H1 (cell line): Measurements from ENCODE around the gene ING1. TPM values are rescaled to one million over a fixed set of nuclear protein-coding genes. Genes with fewer than 3 reads are reported as not detected.

Experiments used
- CTCF ChIA-PET: fragments of 300-600 bp; sonication (Branson Sonifier 250); formaldehyde crosslinking; loops from one replicate; lab custom pipeline; 2021; ENCODE audit not compliant: partially characterized antibody; lab: Charles Lee
- POLR2A ChIA-PET: fragments of 300-600 bp; sonication (Branson Sonifier 250); formaldehyde crosslinking; loops from one replicate; lab custom pipeline; 2021; ENCODE audit warnings: inconsistent platforms; ENCODE audit not compliant: partially characterized antibody; lab: Charles Lee
- DNase-seq, 2 experiments: peaks; one replicate each; pipeline versions ENCODE4 v3.0.0 to v3.0.0-alpha.2; 2010 to 2022; ENCODE audit warnings: low spot score in 2 of 2, low read depth in 1 of 2, mixed read lengths in 1 of 2
- FAIRE-seq: peaks from 2 replicates; lab custom pipeline; 2011; peaks lifted over from hg19 to GRCh38; lab: Jason Lieb, UNC
- H2AFZ ChIP-seq: 2 replicates; pipeline ENCODE4 v1.8.1; 2012; ENCODE audit warnings: low read length, inconsistent platforms
- H2AK5ac ChIP-seq: 2 replicates; pipeline ENCODE4 v1.6.1; 2013; ENCODE audit warnings: low read depth, low read length
- H2BK120ac ChIP-seq: replicated peaks from 2 replicates; pipeline ENCODE3; 2013; ENCODE audit warnings: low read depth, low read length, inconsistent platforms
- H2BK12ac ChIP-seq: 2 replicates; pipeline ENCODE4 v1.6.1; 2013; ENCODE audit warnings: low read depth, low read length
- H2BK15ac ChIP-seq: 2 replicates; pipeline ENCODE4 v1.6.1; 2013; ENCODE audit warnings: low read length
- H2BK20ac ChIP-seq: 2 replicates; pipeline ENCODE4 v1.6.1; 2013; ENCODE audit warnings: low read length
- H2BK5ac ChIP-seq: 2 replicates; pipeline ENCODE4 v1.6.1; 2013; ENCODE audit warnings: low read depth, low read length
- H3K14ac ChIP-seq: 2 replicates; pipeline ENCODE4 v1.6.1; 2013; ENCODE audit warnings: inconsistent platforms; ENCODE audit not compliant: insufficient read length
- H3K18ac ChIP-seq: 2 replicates; pipeline ENCODE4 v1.6.1; 2013; ENCODE audit warnings: low read length; ENCODE audit errors: extremely low read depth
- H3K23ac ChIP-seq: 2 replicates; pipeline ENCODE4 v1.6.1; 2013; ENCODE audit warnings: inconsistent platforms; ENCODE audit not compliant: insufficient read length
- H3K23me2 ChIP-seq: 2 replicates; pipeline ENCODE4 v1.6.1; 2013; ENCODE audit warnings: low read depth, low read length
- H3K27ac ChIP-seq: 2 replicates; pipeline ENCODE4 v1.6.1; 2011; ENCODE audit warnings: low read depth, low read length, inconsistent platforms
- H3K27me3 ChIP-seq, 4 experiments: replicated peaks in 1 of 4; 1 replicate in 1 of 4; 2 replicates in 3 of 4; pipeline versions ENCODE4 v1.6.1 to v1.8.1; 2011 to 2013; ENCODE audit warnings: low read length in 3 of 4, mild to moderate bottlenecking in 3 of 4, inconsistent platforms in 2 of 4, mixed read lengths in 2 of 4, moderate library complexity in 1 of 4; ENCODE audit not compliant: control insufficient read depth in 3 of 4, insufficient read depth in 3 of 4; ENCODE audit errors: extremely low read depth in 1 of 4
- H3K36me3 ChIP-seq, 4 experiments: 2 replicates each; pipeline versions ENCODE4 v1.6.1 to v1.8.1; 2011 to 2013; ENCODE audit warnings: mild to moderate bottlenecking in 4 of 4, low read length in 3 of 4, moderate library complexity in 2 of 4, control low read depth in 1 of 4, inconsistent platforms in 1 of 4; ENCODE audit not compliant: insufficient read depth in 4 of 4, control insufficient read depth in 2 of 4
- H3K4ac ChIP-seq: replicated peaks from 2 replicates; pipeline ENCODE3; 2013; ENCODE audit warnings: low read length, low read depth, mixed read lengths, inconsistent platforms; ENCODE audit not compliant: insufficient read length
- H3K4me1 ChIP-seq, 4 experiments: replicated peaks in 1 of 4; 1 replicate in 1 of 4; 2 replicates in 3 of 4; pipeline versions ENCODE4 v1.6.1 to v1.8.1; 2011 to 2013; ENCODE audit warnings: low read length in 3 of 4, inconsistent platforms in 2 of 4, mixed read lengths in 1 of 4; ENCODE audit not compliant: insufficient read depth in 4 of 4, control insufficient read depth in 3 of 4
- H3K4me2 ChIP-seq, 2 experiments: 2 replicates each; pipeline versions ENCODE4 v1.6.1 to v1.8.1; 2011 to 2013; ENCODE audit warnings: low read depth in 2 of 2, low read length in 2 of 2, control low read depth in 1 of 2, inconsistent platforms in 1 of 2, mild to moderate bottlenecking in 1 of 2; ENCODE audit not compliant: insufficient read depth in 1 of 2
- H3K4me3 ChIP-seq, 4 experiments: fragments of 200-600, 300-600 bp in 1 of 4; sonication (generic), shearing (Covaris generic), sonication (Bioruptor Twin) in 1 of 4; 2 replicates each; pipeline versions ENCODE4 v1.5.1 to v1.8.1; 2011 to 2016; ENCODE audit warnings: low read length in 4 of 4, low read depth in 3 of 4, control low read depth in 2 of 4, inconsistent platforms in 2 of 4, mild to moderate bottlenecking in 2 of 4, mixed read lengths in 1 of 4, moderate library complexity in 1 of 4; ENCODE audit not compliant: insufficient read depth in 2 of 4; ENCODE audit errors: extremely low read depth in 1 of 4
- H3K56ac ChIP-seq: replicated peaks from 2 replicates; pipeline ENCODE3; 2013; ENCODE audit warnings: low read depth, mild to moderate bottlenecking, mixed read lengths, low read length, inconsistent platforms; ENCODE audit not compliant: insufficient read length
- H3K79me1 ChIP-seq: 2 replicates; pipeline ENCODE4 v1.6.1; 2013; ENCODE audit warnings: low read depth, low read length, control low read depth
- H3K79me2 ChIP-seq, 2 experiments: 2 replicates each; pipeline versions ENCODE4 v1.6.1 to v1.8.1; 2012 to 2013; ENCODE audit warnings: low read length in 2 of 2, mild to moderate bottlenecking in 2 of 2, inconsistent platforms in 1 of 2; ENCODE audit not compliant: insufficient read depth in 2 of 2, control insufficient read depth in 1 of 2
- H3K9ac ChIP-seq, 4 experiments: replicated peaks in 1 of 4; 1 replicate in 1 of 4; 2 replicates in 3 of 4; pipeline versions ENCODE4 v1.6.1 to v1.8.1; 2011 to 2013; ENCODE audit warnings: low read depth in 3 of 4, low read length in 3 of 4, control low read depth in 2 of 4, mild to moderate bottlenecking in 2 of 4, moderate library complexity in 2 of 4, inconsistent platforms in 1 of 4; ENCODE audit errors: extremely low read depth in 1 of 4
- H3K9me3 ChIP-seq, 2 experiments: 2 replicates each; pipeline versions ENCODE4 v1.6.1 to v1.8.1; 2012 to 2013; ENCODE audit warnings: mild to moderate bottlenecking in 2 of 2, moderate library complexity in 2 of 2, control low read depth in 1 of 2, inconsistent platforms in 1 of 2, low read depth in 1 of 2, low read length in 1 of 2, mixed read lengths in 1 of 2; ENCODE audit not compliant: insufficient read depth in 2 of 2
- H4K20me1 ChIP-seq, 2 experiments: replicated peaks in 1 of 2; 2 replicates each; pipeline versions ENCODE3 to v1.8.1; 2011 to 2013; ENCODE audit warnings: inconsistent platforms in 2 of 2, low read length in 2 of 2, mild to moderate bottlenecking in 1 of 2; ENCODE audit not compliant: insufficient read depth in 2 of 2, control insufficient read depth in 1 of 2
- H4K5ac ChIP-seq: 2 replicates; pipeline ENCODE4 v1.6.1; 2013; ENCODE audit warnings: low read length, low read depth, mixed read lengths, inconsistent platforms; ENCODE audit not compliant: insufficient read length
- H4K8ac ChIP-seq: 2 replicates; pipeline ENCODE4 v1.8.0; 2013; ENCODE audit warnings: mild to moderate bottlenecking, moderate library complexity, low read length, inconsistent platforms; ENCODE audit not compliant: insufficient read depth; ENCODE audit errors: extremely low read depth
- H4K91ac ChIP-seq: replicated peaks from 2 replicates; pipeline ENCODE3; 2013; ENCODE audit warnings: low read length, mixed read lengths, inconsistent platforms; ENCODE audit not compliant: insufficient read length
- E2F6 ChIP-seq: IDR thresholded peaks from 2 replicates; pipeline ENCODE4 v1.6.1; 2012; ENCODE audit warnings: inconsistent platforms
- EZH2 ChIP-seq: fragments of 200-600 bp; sonication (generic); IDR thresholded peaks from 2 replicates; pipeline ENCODE4 v1.7.1; 2012; ENCODE audit warnings: low read depth, mild to moderate bottlenecking, moderate library complexity, low read length, inconsistent platforms; ENCODE audit not compliant: severe bottlenecking
- SP2 ChIP-seq: IDR thresholded peaks from 2 replicates; pipeline ENCODE4 v1.6.1; 2012; ENCODE audit warnings: mild to moderate bottlenecking, low read length, inconsistent platforms
- WGBS, 2 experiments: shearing (Covaris generic) in 1 of 2; methylation state at CpG; one replicate each; pipeline versions ENCODE4 v1.1.6 to v1.1.7; 2013 to 2015; ENCODE audit warnings: low lambda C conversion rate in 2 of 2, mixed read lengths in 2 of 2, inconsistent platforms in 1 of 2, low coverage in 1 of 2, missing lambda C conversion rate in 1 of 2; ENCODE audit not compliant: insufficient replicate concordance in 2 of 2, insufficient coverage in 1 of 2, insufficient read length in 1 of 2; ENCODE audit errors: extremely low coverage in 1 of 2, missing lambda C conversion rate in 1 of 2; 5-methylcytosine and 5-hydroxymethylcytosine counted together
- polyA plus RNA-seq, 7 experiments: library from polyadenylated mRNA; depleted of rRNA in 3 of 7; stranded (reverse) in 5 of 7; unstranded in 2 of 7; fragments of >200 nt in 5 of 7; fragments of 200-250 nt in 2 of 7; gene quantifications; 1 replicate in 5 of 7; 2 replicates in 1 of 7; 4 replicates in 1 of 7; pipeline versions ENCODE4 v1.2.1 to v1.2.3, GENCODE V29; 2011 to 2013; ENCODE audit warnings: missing spikeins in 2 of 7, mixed read lengths in 2 of 7
- total RNA-seq: library from RNA; stranded (reverse); fragmentation: NEBNext Ultra II Directional; extraction: Animal tissue kit (Norgen Biotek cat#: 25700); gene quantifications from 2 replicates; pipeline ENCODE4 v1.2.1, GENCODE V29; 2021

Gene ING1
- total and polyA plus RNA-seq, 2 of the 8 experiments (the other 6 are each of a cell fraction or from before 2014, with no cell fraction given), result 22.3 to 26.6 TPM

DNA sequence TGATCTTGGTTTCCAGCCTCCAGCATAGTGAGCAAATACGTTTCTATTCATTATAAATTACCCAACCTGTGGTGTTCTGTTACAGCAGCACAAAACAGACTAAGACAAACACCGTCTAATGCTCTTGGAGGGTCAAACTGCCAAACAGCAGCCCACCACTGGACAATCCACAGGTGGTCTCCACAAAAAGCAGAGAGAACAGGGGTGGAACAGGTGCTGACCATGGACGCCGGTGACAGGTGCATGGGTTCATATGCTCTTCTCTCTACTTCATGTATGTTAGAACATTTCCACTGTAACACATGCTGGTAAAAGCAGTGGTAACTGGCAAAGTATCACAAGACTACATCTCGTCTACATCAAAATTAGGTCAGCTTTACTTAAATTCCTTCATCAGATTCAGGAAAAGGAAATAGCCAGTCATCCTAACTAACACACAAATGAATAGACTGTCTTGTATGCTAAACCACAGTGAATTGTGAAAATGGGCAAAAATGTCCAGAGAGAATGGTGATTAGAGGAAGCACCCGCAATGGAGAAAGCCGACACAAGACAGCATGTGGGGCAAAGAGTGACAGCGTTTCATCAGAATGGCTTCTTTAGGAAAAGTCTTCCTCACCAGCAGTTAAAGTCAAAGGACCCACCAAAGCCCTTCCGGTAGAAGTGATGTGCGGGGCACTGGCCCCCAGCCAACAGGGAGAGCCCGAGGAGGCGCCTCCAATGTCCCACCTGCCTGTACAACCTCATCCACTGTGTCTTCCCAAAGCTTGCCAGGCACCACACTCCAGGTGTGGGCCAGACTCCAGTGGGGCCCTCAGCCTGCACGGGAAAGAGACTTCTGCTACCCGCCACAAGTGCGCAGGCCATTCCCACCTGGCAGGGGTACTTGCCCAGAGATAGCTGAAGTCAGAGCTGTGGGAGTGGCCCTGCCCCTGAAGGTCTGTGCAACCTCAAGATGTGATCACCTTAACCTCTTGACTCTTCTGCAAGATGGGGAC, 14.1 kb upstream of the ING1 start:
- H3K23ac ChIP-seq, result no peak overlapping the region
- H3K56ac ChIP-seq, result no peak overlapping the region
- no peak overlapping the region for H2AK5ac ChIP-seq
- H3K79me1 ChIP-seq, result peaks cover 7% of the 10 kb centered on the region
- H3K27ac ChIP-seq, result no peak overlapping the region
- H4K5ac ChIP-seq, result no peak overlapping the region
- 89% methylated on average over 15 of the region's 15 CpGs; no CpG with 5 or more reads in 1 of the 2 experiments for WGBS, 2 experiments
- no peaks in the 10 kb centered on the region; a peak in 1 of 4 replicates for H3K79me2 ChIP-seq
- H2BK20ac ChIP-seq, result no peak overlapping the region
- no peaks in the 10 kb centered on the region for H3K27me3 ChIP-seq
- FAIRE-seq, result no peak
- no peaks in the 10 kb centered on the region for H3K23me2 ChIP-seq
- no peak overlapping the region for H3K4ac ChIP-seq
- TF ChIP-seq EZH2 (no peak), E2F6 (no peak), SP2 (no peak)
- peaks cover 4 to 33% (median 24%) of the 10 kb centered on the region in 4 experiments; a peak in 6 of 8 replicates for H3K36me3 ChIP-seq
- DNase-seq, result no peak
- no peak overlapping the region for H2BK15ac ChIP-seq
- H3K9ac ChIP-seq, result no peak overlapping the region
- no peak overlapping the region for H3K4me2 ChIP-seq
- no peak overlapping the region for H2BK120ac ChIP-seq
- no peak overlapping the region for H4K91ac ChIP-seq
- no peak overlapping the region for H2BK5ac ChIP-seq
- no peak overlapping the region for H3K4me3 ChIP-seq
- no peak overlapping the region for H2AFZ ChIP-seq
- no peak overlapping the region for H4K8ac ChIP-seq
- no peaks in the 10 kb centered on the region for H3K9me3 ChIP-seq
- peaks cover 0 to 2% of the 10 kb centered on the region in 2 experiments for H4K20me1 ChIP-seq
- no peak overlapping the region for H2BK12ac ChIP-seq
- H3K18ac ChIP-seq, result no peak overlapping the region
- POLR2A ChIA-PET, result no interaction called here
- H3K14ac ChIP-seq, result no peak overlapping the region
- peaks cover 0 to 3% (median under 1%) of the 10 kb centered on the region in 4 experiments; a peak in 1 of 7 replicates for H3K4me1 ChIP-seq
- CTCF ChIA-PET, result no interaction called here
